GM21786 (cell line): Measurements from ENCODE around the gene TM4SF4.
A peak's percentile ranks its signal among the peaks of the same experiment; 100 is the strongest.

Source experiments
- ATAC-seq: cut with Tn5 transposase; IDR thresholded peaks from one replicate; pipeline ENCODE4 v1.9.1; 2021; ENCODE audit not compliant: unreplicated experiment

Gene TM4SF4

GRCh38 chr3:149510480-149510879 is 36.0 kb downstream of the TM4SF4 start:
- ATAC-seq = no peak

- ATAC-seq = no peak
Measured at GRCh38 chr3:149511040-149511626, 36.6 kb downstream of the TM4SF4 start.

- ATAC-seq = peak; percentile 71
Measured at GRCh38 chr3:149512073-149512782, 37.7 kb downstream of the TM4SF4 start.

GRCh38 chr3:149514471-149514870 is 40.0 kb downstream of the TM4SF4 start:
- no peak for ATAC-seq

- ATAC-seq = no peak
Measured at GRCh38 chr3:149515249-149515648, 40.8 kb downstream of the TM4SF4 start.

GRCh38 chr3:149516920-149517319 is 42.4 kb downstream of the TM4SF4 start:
- ATAC-seq = no peak

GRCh38 chr3:149519912-149520311 is 45.4 kb downstream of the TM4SF4 start:
- ATAC-seq = no peak

- ATAC-seq = no peak
Measured at GRCh38 chr3:149523512-149524299, 49.2 kb downstream of the TM4SF4 start.

GRCh38 chr3:149527531-149528339 is 53.2 kb downstream of the TM4SF4 start:
- no peak for ATAC-seq

- ATAC-seq = no peak
Measured at GRCh38 chr3:149528340-149528650, 53.8 kb downstream of the TM4SF4 start.

- ATAC-seq = no peak
Measured at GRCh38 chr3:149529099-149529498, 54.6 kb downstream of the TM4SF4 start.

GRCh38 chr3:149532489-149533180 is 58.1 kb downstream of the TM4SF4 start:
- ATAC-seq = no peak

GRCh38 chr3:149534082-149534481 is 59.6 kb downstream of the TM4SF4 start:
- ATAC-seq = no peak

GRCh38 chr3:149534671-149535332 is 60.3 kb downstream of the TM4SF4 start:
- no peak for ATAC-seq

GRCh38 chr3:149535333-149535685 is 60.8 kb downstream of the TM4SF4 start:
- no peak for ATAC-seq

- no peak for ATAC-seq
Measured at GRCh38 chr3:149536429-149536828, 61.9 kb downstream of the TM4SF4 start.

GRCh38 chr3:149538371-149538770 is 63.9 kb downstream of the TM4SF4 start:
- ATAC-seq = no peak

- ATAC-seq = no peak
Measured at GRCh38 chr3:149541091-149541491, 66.6 kb downstream of the TM4SF4 start.

GRCh38 chr3:149542375-149543312 is 68.1 kb downstream of the TM4SF4 start:
- ATAC-seq = no peak
